Fibroblast of upper back skin (primary cell): ENCODE results near the gene DCAF5.
A peak's percentile ranks its signal among the peaks of the same experiment; 100 is the strongest.
"Not testable (repeated sequence)": the region's sequence is repeated elsewhere in the genome, so short reads cannot be mapped to it uniquely, and the experiment has no call there.

ENCODE experiments used
- DNase-seq: peaks from one replicate; pipeline ENCODE4 v3.0.0-alpha.2; 2013

DCAF5 gene

DNA sequence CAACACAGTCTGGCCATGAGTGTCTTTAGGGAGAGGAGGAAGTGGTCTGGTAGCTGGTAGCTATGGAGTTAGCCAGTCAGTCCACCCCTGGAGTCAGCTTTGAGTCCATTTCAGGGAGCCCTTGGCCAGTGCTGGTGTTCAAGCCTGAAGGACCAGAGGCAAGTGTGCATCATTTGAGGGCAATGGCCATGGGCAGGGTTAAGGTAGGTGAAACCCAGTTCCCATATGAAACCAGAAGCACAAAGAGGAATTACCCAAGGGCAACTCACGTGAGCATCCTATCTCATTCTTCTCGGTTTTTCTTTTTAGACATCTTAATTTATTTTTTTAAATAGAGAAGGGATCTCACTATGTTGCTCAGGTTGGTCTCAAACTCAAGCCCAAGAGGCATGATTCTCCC is 112.6 kb downstream of the DCAF5 start:
- DNase-seq: no peak

DNA sequence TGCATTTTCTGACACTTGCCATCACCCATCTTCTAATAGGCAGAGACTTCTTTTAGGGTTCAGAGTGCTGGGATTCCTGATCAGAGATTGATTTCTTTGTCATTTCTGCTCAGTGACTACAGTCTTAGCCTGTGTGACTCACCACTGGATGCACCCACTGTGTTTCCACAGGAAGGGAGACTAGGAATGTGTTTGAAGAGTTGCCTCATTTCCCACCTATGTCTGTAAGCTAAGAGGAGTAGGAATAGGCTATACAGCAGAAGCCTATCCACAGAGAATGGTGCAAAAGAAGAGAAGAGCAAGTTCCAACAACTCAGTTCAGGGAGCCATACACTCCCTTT is 113.7 kb downstream of the DCAF5 start:
- peak; percentile 83 for DNase-seq

- DNase-seq: peak; percentile 98
These were observed 114.2 kb downstream of the DCAF5 start for GRCh38 chr14:69038455-69039287.

- DNase-seq: peak; percentile 49
These were observed 115.0 kb downstream of the DCAF5 start for GRCh38 chr14:69037790-69038454.

- DNase-seq: peak; percentile 61
These were observed 116.0 kb downstream of the DCAF5 start for GRCh38 chr14:69036757-69037506.

GRCh38 chr14:69034612-69035262 is 118.2 kb downstream of the DCAF5 start:
- DNase-seq: peak; percentile 75

DNA sequence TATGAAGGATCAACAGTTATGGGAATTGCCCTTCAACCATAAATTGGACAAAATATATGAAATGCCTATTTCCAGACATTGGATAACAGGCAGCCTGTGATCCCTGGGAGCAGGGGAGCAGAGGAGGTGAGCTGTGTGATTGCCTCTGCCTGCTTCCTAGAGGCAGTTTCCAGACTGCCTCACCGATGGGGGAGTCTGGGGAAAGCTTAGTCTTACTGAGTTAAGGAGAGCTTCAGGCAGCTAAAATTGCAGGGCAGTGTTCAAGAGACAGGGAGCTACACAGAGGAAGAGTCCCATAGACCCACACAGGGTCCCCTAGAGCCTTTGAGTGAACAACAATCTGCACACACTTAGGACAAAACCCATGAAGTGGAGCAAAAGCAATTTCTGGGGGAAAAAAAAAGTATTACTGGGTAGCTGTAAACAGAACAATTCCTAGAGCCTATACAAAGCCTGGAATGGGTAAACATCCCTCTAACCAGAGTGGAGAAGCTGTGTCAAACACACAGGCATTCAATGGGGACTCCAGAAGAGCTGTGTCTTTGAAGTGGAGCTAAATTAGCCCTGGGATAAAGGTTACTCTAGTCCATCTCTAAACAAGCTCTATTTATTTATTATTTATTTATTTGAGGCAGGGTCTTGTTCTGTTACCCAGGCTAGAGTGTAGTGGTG is 125.5 kb downstream of the DCAF5 start:
- DNase-seq: no peak

GRCh38 chr14:69023035-69023434 is 129.9 kb downstream of the DCAF5 start:
- no peak for DNase-seq

DNA sequence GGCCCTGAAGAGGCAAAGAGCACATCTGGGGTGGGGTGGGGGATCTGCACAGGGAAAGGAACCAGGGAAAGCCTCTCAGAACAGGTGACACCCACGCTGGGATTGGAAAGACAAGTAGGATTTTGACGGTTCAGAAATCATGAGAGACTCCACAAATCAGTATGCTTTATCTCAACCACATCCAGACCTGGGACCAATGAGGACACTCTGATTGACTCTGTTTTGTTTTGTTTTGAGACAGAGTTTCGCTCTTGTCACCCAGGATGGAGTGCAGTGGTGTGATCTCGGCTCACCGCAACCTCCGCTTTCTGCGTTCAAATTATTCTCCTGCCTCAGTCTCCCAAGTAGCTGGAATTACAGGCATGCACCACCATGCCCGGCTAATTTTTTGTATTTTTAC is 130.8 kb downstream of the DCAF5 start:
- DNase-seq: not testable (repeated sequence)

- DNase-seq: no peak
These were observed 135.2 kb downstream of the DCAF5 start for GRCh38 chr14:69017706-69018105.

DNA sequence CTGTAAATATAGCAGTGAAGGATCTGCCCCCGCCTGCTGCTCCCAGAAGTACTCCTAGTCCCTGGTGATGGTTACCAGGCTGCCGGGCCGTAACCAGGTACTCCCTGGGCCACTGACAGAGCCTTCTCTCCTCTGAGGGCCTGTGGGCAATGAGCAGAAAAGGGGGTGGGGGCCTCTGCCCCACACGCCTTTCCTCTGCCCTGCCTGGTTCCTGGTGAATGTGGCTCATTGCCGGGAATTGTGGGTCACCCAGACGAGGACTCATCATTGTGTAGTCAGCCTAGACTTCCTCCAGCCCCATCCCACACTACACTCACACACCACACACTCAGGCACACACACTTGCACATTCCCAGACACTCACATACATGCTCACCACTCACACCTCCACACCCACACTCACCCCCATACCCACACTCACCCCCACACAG is 138.1 kb downstream of the DCAF5 start:
- DNase-seq: no peak

DNA sequence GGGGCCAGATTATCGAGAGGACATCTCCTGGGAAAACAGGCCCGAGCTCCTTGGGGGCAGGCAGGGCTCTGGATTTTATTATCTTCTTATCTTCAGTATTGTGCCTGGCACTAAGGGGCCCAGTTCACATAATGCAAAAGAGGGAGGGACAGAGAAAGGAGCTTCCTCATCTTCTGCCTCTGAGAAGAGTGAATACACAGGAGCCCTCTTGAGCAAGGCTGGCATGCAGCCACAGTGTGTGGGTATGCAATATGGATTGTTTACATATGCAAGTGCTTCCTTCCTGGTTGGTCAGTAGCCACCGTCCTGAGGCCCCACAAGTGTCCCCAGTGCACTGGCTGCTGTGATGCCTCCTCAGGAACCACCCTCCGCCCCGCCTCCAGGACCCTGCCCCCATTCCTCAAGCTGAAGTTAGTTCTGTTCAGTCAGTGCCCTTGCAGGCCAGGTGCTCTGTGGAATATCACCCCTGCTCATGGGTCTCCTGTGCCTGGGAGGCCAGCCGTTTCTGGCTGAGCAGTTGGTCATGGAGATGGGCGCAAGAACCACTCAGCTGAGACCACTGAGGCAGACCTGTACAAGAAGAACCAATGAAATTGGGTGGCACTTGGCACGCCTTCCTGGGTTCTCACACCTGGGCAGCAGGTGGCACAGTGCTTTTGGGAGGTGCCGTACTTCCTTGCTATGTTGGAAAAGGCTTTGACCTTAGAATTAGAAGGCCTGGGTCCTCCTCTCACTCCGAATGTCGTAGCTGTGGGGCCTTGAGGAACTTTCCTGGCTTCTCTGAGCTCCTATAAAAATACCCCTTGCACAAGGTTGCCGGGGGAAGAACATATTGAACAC is 138.8 kb downstream of the DCAF5 start:
- DNase-seq: peak; percentile 65

DNA sequence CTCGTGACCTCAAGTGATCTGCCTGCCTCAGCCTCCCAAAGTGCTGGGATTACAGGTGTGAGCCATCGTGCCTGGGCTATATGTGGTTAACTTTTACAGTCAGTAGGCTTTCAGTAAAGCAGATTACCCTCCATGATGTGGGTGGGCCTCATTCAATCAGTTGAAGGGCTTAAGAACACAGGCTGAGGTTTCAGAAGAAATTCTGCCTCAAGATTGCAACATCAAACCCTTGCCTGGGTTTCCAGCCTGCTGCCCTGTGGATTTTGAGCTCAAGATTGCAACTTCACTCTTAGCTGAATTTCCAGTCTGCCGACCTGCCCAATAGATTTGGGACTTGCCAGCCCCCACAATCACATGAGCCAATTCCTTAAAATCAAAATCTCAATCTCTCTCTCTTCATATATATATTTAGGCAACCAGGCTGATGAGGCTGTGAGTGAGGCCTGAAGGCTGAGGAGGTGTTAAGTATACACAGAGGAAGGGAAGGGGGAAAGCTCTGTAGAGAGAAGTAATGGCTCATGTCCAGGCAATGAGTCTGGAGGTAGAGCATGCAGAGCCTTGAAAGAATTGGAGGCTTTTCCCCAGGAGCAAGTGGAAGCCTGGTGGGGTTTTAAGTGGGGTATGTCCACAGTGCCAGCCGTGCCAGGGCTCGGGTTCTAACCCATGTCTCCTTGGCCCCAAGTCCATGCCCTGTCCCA is 140.5 kb downstream of the DCAF5 start:
- no peak for DNase-seq

DNA sequence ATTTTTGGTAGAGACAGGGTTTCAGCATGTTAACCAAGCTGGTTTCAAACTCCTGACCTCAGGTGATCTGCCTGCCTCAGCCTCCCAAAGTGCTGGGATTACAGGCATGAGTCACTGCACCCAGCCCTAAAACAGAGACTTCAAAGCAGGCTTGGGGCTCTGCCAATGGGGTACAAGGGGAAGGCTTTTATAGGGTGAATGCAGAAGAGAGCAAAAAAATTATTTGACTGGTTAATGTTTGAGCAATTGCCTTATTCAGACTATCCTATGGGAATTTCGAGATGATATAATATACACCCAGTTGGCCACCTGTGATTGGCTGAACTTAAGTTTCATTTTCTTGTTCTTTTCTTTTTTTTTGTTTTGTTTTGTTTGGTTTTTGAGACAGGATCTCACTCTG is 142.3 kb downstream of the DCAF5 start:
- DNase-seq: no peak

DNA sequence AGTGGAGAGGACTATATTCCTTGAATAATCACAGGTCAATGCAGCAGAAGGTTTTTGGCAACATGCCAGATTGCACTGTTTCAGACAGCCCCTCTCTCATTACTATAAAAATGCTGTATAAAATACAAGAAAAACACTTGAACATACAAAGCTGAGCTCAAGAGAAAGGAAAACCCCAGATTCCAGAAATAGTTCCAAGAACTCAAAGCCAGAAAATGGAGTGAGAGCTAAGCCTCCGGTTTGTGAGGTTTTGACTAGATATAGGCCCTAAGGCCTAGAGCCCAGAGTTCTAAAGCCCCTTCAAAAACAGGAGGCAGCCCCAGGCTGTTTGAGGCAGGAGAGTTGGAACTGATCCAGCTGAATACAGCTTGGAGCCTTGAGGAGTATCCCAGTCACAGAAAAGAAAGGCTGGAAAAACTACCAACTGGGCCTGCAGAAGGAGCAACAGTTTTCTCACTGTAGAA is 144.5 kb downstream of the DCAF5 start:
- DNase-seq: peak; percentile 74

- no peak for DNase-seq
These were observed 146.6 kb downstream of the DCAF5 start for GRCh38 chr14:69006346-69006745.

- peak; percentile 93 for DNase-seq
These were observed 147.3 kb downstream of the DCAF5 start for GRCh38 chr14:69005432-69006148.

- peak; percentile 59 for DNase-seq
These were observed 148.0 kb downstream of the DCAF5 start for GRCh38 chr14:69004731-69005431.

DNA sequence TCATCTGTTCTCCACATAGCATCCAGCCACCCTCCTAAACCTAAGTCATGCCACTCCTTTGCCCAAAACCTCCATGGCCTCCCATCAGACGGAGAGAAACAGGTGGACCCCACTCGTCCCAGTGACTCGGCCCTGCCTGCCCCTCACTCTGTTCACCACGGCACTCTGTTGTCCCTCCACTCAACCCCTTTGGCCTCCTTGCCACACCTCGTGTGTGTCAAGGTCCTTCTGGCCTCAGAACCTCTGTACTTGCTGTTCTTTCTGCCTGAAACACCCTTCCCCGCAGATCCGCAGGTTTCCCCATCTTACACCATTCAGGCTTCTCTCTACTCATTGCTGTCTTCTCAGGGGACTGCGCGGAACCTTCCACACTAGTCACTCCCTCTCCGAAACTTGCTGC is 149.3 kb downstream of the DCAF5 start:
- DNase-seq: no peak

- DNase-seq: no peak
These were observed 150.8 kb downstream of the DCAF5 start for GRCh38 chr14:69002069-69002468.
